ENCODE results near the gene RAB15. TPM values are rescaled to one million over a fixed set of nuclear protein-coding genes. Genes with fewer than 3 reads are reported as not detected.

Gene RAB15
- total RNA-seq, 2 donors from 2014 or later: 4.3 to 7.2 TPM

- peaks cover 15% of the 10 kb centered on the region for H3K4me1 Mint-ChIP-seq
- H3K27ac Mint-ChIP-seq: peak overlapping the region; percentile 54
- ATAC-seq (replicated peaks): no peak
- H3K4me3 Mint-ChIP-seq: no peak overlapping the region
- H3K36me3 Mint-ChIP-seq (ENCODE audit: low read depth): peaks cover 50% of the 10 kb centered on the region
- no peaks in the 10 kb centered on the region for H3K27me3 Mint-ChIP-seq
- H3K9me3 Mint-ChIP-seq: no peaks in the 10 kb centered on the region
Observed at GRCh38 chr14:64943556-64943955, 28.6 kb downstream of the RAB15 start.

- no peaks in the 10 kb centered on the region for H3K27me3 Mint-ChIP-seq
- no peaks in the 10 kb centered on the region for H3K9me3 Mint-ChIP-seq
- H3K27ac Mint-ChIP-seq: peak within 1 kb of the TSS; percentile 54
- no peak for ATAC-seq (replicated peaks)
- H3K4me1 Mint-ChIP-seq: peaks cover 20% of the 10 kb centered on the region
- no peak within 1 kb of the TSS for H3K4me3 Mint-ChIP-seq
- H3K36me3 Mint-ChIP-seq (ENCODE audit: low read depth): peaks cover 48% of the 10 kb centered on the region
Observed at GRCh38 chr14:64942531-64943111, 29.5 kb downstream of the RAB15 start, which contains the start of gene GPX2. GPX2 (minus strand) TSS chr14:64942745; CDS start chr14:64942726, 19 bp downstream.

GRCh38 chr14:64940336-64940910, 31.7 kb downstream of the RAB15 start:
- no peak for ATAC-seq (replicated peaks)
- Mint-ChIP-seq H3K27ac (peak overlapping the region; percentile 20), H3K36me3 (ENCODE audit: low read depth) (peaks cover 44% of the 10 kb centered on the region), H3K4me3 (no peak overlapping the region), H3K4me1 (peaks cover 26% of the 10 kb centered on the region), H3K27me3 (no peaks in the 10 kb centered on the region), H3K9me3 (no peaks in the 10 kb centered on the region)

DNA sequence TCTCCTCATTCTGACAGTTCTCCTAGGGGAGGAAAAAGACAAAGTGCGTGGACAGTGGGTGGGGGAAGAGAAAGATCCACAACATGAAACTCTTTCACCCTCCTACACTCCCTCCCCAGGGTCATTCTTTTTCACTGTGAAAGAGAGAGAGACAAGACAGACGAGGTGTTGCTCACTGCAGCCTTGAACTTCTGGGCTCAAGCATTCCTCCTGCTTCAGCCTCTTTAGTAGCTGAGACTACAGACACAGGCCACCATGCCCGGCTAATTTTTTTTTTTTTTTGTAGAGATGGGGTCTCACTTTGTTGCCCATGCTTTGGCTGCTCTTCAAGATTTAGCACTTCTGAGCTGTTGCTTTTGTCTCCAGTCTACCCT, 32.3 kb downstream of the RAB15 start:
- H3K27me3 Mint-ChIP-seq: no peaks in the 10 kb centered on the region
- no peak for ATAC-seq (replicated peaks)
- no peaks in the 10 kb centered on the region for H3K9me3 Mint-ChIP-seq
- no peak overlapping the region for H3K4me3 Mint-ChIP-seq
- H3K27ac Mint-ChIP-seq: peak overlapping the region; percentile 18
- H3K4me1 Mint-ChIP-seq: peaks cover 29% of the 10 kb centered on the region
- H3K36me3 Mint-ChIP-seq (ENCODE audit: low read depth): peaks cover 44% of the 10 kb centered on the region

DNA sequence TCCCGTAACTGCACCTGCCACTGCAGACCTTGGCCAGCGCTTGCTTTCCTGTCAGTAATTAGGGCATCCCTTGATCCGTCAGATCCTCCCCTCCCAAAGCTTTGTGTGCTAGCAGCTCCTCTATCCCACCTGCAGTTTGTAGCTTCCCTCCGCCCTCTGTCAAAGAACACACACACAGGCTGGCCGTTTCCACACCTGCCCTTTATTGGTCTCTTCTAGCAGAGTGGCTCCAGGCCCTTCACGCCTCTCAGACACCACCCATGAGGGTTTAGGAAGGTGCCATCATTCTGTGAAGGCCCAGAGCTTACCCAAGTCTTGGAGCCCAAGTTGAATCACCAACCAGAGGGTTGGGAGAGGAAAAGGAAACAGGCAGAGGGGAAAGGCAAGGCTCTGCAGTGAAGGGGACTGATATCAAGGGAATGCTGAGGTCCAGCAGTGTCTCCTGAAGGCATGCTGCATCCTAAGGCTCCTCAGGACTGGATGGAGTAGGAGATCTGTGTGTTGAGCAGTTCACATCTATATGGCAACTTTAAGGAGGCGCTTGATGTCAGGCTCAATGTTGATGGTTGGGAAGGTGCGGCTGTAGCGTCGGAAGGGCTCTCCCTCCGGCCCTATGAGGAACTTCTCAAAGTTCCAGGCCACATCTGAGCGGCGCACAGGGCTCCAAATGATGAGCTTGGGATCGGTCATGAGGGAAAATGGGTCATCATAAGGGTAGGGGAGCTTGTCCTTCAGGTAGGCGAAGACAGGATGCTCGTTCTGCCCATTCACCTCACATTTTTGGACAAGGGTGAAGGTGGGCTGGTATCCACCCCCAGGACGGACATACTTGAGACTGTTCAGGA, 32.9 kb downstream of the RAB15 start:
- Mint-ChIP-seq H3K36me3 (ENCODE audit: low read depth) (peaks cover 39% of the 10 kb centered on the region), H3K9me3 (no peaks in the 10 kb centered on the region), H3K4me1 (peaks cover 33% of the 10 kb centered on the region), H3K4me3 (no peak overlapping the region), H3K27ac (peak overlapping the region; percentile 18), H3K27me3 (no peaks in the 10 kb centered on the region)
- no peak for ATAC-seq (replicated peaks)

- Mint-ChIP-seq H3K4me3 (no peak overlapping the region), H3K27me3 (no peaks in the 10 kb centered on the region), H3K4me1 (peaks cover 34% of the 10 kb centered on the region), H3K36me3 (ENCODE audit: low read depth) (peaks cover 31% of the 10 kb centered on the region), H3K9me3 (no peaks in the 10 kb centered on the region), H3K27ac (peak overlapping the region; percentile 44)
- ATAC-seq (replicated peaks): no peak
Observed at GRCh38 chr14:64937821-64938193, 34.3 kb downstream of the RAB15 start.

DNA sequence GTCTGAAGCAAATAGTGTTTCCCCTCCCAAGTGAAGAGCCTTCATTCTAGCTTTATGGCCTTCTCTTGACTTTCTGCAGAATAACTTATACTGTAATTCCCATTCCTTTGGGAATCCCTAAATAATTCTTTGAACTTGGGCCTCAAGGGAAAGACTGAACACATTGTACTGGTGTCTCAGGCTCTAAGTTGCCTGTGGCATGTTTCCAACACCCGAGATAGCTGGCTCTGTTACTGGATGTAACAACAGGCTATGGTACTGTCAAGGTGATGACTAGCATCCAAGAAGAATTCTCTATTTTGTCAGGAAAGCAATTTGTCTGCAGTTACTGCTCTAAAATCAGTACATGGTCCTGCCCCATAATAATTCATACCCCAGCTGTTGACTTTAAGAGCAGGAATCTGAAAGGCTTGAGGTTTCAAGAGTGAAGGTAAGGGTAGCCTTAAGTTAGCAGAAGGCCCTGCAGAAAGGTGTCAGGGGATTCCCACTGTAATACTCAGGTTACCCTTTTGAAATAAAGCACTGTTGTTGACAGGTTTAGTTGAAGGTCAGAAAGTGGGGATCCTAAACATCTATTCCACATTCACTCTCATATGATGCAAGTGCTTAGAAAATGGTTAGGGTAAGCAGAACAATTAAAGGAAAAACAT, 34.8 kb downstream of the RAB15 start:
- H3K36me3 Mint-ChIP-seq (ENCODE audit: low read depth): peaks cover 30% of the 10 kb centered on the region
- H3K4me1 Mint-ChIP-seq: peaks cover 34% of the 10 kb centered on the region
- H3K4me3 Mint-ChIP-seq: no peak overlapping the region
- no peak for ATAC-seq (replicated peaks)
- no peaks in the 10 kb centered on the region for H3K27me3 Mint-ChIP-seq
- H3K9me3 Mint-ChIP-seq: no peaks in the 10 kb centered on the region
- peak overlapping the region; percentile 44 for H3K27ac Mint-ChIP-seq

DNA sequence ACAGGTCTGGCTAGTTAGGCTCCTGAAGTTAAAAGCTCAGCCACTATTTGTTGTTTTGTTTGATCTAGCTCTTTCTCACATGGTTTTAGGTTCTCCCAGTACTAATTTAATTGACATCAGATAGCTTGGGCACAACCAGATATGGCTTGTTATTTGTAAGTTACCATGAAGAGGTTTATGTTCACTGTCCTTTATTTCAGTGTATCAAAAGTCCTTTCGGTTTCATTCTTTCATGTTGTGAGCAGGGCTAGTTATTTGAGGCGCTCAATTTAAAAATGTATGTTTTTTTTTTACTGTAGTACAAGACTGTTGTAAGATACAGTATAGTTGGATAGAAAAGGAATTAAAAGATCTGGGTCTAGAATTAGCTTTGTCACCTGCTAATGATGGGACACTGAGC, 36.6 kb downstream of the RAB15 start:
- peaks cover 34% of the 10 kb centered on the region for H3K4me1 Mint-ChIP-seq

GRCh38 chr14:64934338-64934929, 37.7 kb downstream of the RAB15 start:
- H3K9me3 Mint-ChIP-seq: no peaks in the 10 kb centered on the region
- H3K36me3 Mint-ChIP-seq (ENCODE audit: low read depth): peaks cover 9% of the 10 kb centered on the region
- ATAC-seq (replicated peaks): no peak
- H3K4me1 Mint-ChIP-seq: peaks cover 28% of the 10 kb centered on the region
- peak overlapping the region; percentile 44 for H3K27ac Mint-ChIP-seq
- no peaks in the 10 kb centered on the region for H3K27me3 Mint-ChIP-seq
- H3K4me3 Mint-ChIP-seq: peak overlapping the region; percentile 49

More for the DNA sequence above, 36.6 kb downstream of the RAB15 start:
- Mint-ChIP-seq H3K9me3 (no peaks in the 10 kb centered on the region), H3K27ac (peak overlapping the region; percentile 44), H3K36me3 (ENCODE audit: low read depth) (peaks cover 20% of the 10 kb centered on the region), H3K4me3 (peak overlapping the region; percentile 49), H3K27me3 (no peaks in the 10 kb centered on the region)
- no peak for ATAC-seq (replicated peaks)

DNA sequence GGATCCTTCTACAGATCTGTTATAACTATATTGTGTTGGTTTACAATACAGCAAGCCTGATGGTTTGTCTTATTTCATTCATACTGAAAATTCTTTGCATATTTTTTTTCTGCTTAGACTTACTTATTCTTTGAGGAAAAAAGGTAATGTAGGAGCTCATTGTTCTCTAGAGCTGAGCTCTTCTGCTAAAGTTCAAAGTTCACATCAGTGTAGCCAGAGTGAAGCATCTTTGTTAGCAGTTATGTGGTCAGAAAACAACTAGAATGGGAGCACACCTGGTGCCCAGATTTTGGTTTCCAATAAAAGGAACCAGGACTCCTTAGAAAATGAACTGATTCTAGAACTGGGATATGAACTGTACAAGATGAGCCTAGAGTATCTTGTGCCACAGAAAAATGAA, 39.9 kb downstream of the RAB15 start:
- Mint-ChIP-seq H3K9me3 (no peaks in the 10 kb centered on the region), H3K27ac (no peak overlapping the region), H3K4me3 (no peak overlapping the region), H3K27me3 (no peaks in the 10 kb centered on the region), H3K4me1 (peaks cover 12% of the 10 kb centered on the region), H3K36me3 (ENCODE audit: low read depth) (no peaks in the 10 kb centered on the region)
- no peak for ATAC-seq (replicated peaks)

DNA sequence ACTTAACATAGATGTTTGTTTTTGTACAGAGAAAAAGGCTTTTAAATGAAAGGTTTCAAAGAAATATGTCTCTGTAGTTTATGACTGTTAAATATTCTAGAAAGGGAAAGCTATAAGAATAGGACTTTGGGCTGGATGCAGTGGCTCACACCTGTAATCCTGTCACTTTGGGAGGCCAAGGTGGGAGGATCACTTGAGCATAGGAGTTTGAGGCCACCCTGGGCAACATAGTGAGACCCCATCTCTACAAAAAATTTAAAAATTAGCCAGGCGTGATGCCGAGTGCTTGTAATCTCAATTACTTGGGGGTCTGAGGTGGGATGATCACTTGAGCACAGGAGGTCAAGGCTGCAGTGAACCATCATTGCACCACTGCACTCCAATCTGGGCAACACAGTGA, 41.0 kb downstream of the RAB15 start:
- Mint-ChIP-seq H3K36me3 (ENCODE audit: low read depth) (peaks cover 8% of the 10 kb centered on the region), H3K9me3 (no peaks in the 10 kb centered on the region), H3K4me3 (no peak overlapping the region), H3K27me3 (no peaks in the 10 kb centered on the region), H3K27ac (no peak overlapping the region), H3K4me1 (peaks cover 16% of the 10 kb centered on the region)
- no peak for ATAC-seq (replicated peaks)

- H3K36me3 Mint-ChIP-seq (ENCODE audit: low read depth): peaks cover 16% of the 10 kb centered on the region
- H3K4me1 Mint-ChIP-seq: peaks cover 11% of the 10 kb centered on the region
- H3K27me3 Mint-ChIP-seq: no peaks in the 10 kb centered on the region
- no peak overlapping the region for H3K27ac Mint-ChIP-seq
- no peaks in the 10 kb centered on the region for H3K9me3 Mint-ChIP-seq
- no peak overlapping the region for H3K4me3 Mint-ChIP-seq
- ATAC-seq (replicated peaks): no peak
Observed at GRCh38 chr14:64930085-64930843, 41.9 kb downstream of the RAB15 start.

DNA sequence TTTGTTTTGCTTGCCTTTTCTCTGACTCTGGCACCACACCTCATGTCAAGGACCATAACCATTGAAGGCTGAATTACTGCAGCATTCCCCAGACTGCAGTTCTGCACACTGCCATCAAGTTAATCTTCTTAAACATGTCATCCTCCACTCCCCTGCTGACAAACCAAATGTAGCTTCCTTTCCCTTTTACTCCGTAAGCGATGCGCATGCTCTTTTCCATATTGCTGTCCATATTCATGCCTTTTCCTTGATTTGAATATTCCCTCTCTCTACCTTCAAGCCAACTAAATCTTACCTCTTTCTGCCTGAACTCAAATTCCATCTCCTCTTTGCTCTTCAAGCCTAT, 43.1 kb downstream of the RAB15 start:
- Mint-ChIP-seq H3K36me3 (ENCODE audit: low read depth) (peaks cover 28% of the 10 kb centered on the region), H3K9me3 (no peaks in the 10 kb centered on the region), H3K27ac (no peak overlapping the region), H3K27me3 (no peaks in the 10 kb centered on the region), H3K4me3 (no peak overlapping the region), H3K4me1 (peaks cover 4% of the 10 kb centered on the region)
- ATAC-seq (replicated peaks): no peak
